ENCODE data around the gene LPP.

Gene LPP

DNA sequence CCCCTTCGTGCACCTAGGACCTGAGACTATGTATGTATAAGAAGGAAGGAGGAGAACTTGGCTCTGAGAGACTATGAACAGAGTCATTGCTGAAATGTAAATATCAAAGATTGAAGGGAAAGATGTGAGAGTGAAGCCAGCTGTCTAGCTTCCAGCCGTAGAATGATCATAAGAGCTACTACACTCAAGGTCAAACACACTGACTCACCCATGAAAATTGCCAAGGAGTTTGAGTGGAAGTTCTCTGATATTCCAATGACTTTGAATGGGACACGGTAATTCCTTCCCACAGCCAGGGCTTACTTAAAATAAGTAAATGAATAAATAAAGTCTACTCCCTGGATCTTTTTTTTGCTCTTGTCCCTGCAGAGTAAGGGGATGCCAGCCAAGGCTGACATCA, 618.9 kb downstream of the LPP start:
- DNase-seq (ENCODE audit: low read depth in 1 of 2, low spot score in 1 of 2), result no peak

DNA sequence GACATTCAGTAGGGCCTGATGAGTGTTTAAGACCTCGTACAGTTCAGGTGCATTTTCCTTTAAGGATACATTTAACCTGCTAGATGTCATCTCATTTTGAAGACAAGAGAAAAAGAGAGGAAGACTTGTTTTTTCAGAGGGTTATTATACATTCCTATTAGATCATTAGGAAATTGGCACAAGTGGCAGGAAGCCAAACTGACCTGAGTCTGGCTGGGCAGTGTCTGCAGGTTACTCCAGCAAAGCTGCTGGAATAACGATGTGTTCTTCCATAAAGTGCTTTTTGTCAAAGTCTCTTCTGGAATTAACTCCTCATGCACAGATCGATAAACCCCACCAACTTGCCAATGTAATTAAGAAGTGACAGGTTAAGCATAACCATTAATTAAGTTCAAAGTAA, 621.5 kb downstream of the LPP start:
- DNase-seq (ENCODE audit: low read depth in 1 of 2, low spot score in 1 of 2), result no peak

DNA sequence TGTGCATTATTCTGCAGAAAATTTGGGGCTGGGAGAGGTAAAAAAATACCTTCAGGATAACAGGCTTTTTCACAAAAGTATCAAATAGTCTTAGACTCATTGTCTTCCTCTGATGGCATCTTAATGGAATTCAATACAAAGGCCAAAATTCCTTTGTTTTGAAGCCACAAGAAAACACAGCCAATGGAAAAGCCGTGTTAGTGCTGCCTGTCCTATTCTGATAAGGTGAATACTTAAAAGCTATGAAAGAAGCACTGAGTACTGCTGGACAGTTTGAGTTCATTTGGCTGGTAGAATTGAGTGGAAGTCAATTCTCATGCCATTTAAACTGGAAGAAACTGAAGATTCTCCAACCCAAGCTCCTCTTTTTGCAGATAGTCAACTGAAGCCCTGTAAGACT, 622.5 kb downstream of the LPP start:
- DNase-seq (ENCODE audit: low read depth in 1 of 2, low spot score in 1 of 2), result no peak

DNA sequence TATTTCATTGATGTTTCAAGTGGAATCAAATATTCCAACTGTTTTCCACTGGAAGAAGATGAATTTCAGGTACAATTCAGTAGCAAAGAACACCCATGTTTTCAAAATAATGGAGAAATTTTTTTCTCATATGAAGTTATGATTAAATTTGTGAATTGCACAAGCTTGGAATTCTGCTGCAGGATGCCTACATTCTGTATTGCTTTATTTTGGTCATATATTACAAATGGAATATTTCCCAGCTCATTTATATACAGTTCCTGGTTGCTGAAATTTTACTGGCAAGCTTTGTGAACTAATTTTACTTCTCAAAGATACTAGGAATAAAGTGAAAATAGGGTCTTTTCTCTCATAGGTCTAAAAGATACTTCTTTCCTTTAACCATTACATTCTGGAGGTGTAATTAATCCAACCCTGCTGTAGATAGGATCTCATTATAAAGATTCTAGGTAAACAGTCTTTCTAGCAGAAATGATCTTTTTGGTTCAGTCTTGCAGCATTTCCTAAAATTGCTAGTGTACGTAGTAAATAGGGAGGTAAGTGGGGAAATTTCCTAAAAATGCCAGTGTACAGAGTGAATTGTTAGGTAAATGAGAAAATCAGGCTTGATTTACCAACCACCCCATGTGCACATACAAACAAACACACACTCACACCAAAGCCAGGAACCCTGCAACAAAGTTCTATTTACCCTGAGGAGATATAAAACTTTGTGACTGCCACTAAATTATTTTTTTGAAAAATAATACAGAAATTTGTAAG, 624.3 kb downstream of the LPP start:
- no peak for DNase-seq (ENCODE audit: low read depth in 1 of 2, low spot score in 1 of 2)

DNA sequence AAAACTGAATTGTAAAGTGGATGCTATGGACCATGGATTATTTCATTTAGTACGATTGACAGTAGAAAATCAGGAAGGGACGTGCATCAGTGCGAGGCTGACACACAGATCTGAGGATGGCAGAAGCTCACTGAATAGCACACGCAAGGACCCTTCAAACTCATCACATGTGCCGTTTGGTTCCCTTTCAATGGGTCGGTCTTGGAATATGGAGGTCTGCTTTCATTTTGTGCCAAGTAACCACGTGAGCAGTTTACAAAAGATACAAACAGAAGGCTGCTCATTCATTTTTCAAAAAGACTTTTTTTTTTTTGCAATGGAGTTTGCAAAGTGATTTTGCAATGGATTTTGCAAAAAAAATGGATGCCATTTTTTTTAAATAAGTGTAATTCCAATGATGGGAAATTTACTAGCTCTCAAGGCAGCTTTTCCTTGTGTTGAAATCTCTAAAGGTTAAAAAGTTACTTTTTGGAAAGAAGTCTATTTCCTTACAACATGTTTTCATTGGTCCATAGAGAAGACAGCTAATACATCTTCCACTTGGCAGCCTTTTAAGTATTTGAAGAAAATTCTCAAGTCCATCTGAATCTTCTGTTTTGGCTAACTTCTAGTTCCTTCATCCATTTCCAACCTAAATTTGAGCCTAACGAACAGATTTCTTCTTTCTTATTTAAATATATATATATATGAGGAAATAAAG, 625.5 kb downstream of the LPP start:
- no peak for DNase-seq (ENCODE audit: low read depth in 1 of 2, low spot score in 1 of 2)

DNA sequence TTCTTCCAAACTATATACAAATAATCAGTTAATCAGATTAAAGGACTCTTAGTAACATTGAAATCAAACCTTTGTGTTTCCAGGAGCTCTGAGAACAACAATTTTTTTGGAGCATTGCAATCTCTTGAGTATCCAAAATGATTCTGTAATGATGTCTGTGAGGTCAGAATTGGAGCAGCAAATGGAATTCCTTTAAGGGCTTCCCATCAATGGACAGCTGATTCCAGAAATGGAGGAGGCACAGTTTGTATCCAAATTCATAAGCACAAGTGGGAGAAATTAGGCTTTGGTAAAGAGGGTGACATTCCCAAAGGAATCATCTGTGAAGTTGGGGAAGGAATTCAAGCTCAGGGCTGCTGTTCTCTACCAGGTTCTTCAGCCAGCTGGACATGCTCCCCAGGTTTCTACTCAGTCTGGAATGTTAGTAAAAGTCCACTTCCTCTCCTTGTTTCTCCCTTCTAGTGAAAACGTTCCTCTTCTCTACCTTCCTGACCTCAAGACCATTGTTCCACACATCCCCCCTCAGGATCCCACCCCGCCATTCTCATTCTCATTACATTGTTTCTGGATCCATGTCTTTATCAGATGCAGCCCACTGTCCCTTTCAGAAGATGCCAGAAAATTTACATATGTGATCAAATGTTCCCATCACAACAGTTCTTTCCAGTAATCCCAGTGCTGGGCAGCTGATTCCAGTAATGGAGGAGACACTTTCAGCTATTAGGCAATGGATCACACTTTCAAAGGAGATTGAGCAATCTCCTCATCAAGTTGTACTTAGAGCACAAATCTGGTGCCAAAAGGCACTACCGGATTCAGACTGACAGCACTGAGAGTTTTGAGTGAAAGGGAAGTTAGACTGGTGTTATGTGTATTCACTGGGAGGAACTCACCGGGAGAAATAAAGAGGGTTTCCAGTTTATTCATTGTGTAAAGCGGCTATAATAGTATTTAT, 626.5 kb downstream of the LPP start:
- no peak for DNase-seq (ENCODE audit: low read depth in 1 of 2, low spot score in 1 of 2)

DNA sequence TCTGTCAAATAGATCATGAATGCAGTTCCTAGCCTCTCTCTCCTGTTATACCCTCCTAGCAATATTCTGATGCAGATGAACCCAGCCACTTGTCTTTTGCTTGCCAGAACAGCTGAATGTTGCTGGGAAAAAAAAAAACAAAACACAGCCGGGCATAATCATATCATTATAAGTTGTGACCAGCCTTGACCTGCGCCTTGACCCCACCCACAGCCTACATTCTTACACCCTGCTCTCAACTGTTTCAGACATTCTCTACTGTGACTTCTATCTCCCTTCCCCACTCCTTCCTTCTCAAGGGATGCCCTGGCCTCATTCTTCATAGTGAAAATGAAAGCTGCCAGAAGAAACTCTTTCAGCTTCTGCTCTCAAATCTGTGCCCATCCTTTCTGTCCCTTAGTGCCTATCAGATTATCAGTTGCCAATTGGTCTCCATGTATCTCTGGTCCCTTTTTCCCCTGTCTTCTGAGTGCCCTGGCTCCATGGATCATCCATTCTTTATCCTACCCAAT, 628.7 kb downstream of the LPP start:
- no peak for DNase-seq (ENCODE audit: low read depth in 1 of 2, low spot score in 1 of 2)

DNA sequence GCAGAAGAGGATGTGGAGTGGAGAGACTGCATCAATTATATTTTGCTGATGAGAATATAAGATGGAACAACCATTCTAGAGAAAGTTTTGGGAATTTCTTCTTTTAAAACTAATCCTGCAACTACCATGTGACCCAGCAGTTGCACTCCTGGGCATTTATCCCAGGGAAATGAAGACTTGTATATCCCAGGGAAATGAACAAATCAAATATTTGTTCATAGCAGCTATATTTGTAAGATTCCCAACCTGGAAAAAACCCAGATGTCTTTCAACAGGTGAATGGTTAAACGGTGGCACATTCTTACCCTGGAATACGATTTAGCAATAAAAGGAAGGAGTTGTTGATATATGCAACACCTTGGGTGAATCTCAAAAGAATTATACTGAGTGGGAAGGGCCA, 632.5 kb downstream of the LPP start:
- DNase-seq (ENCODE audit: low read depth in 1 of 2, low spot score in 1 of 2), result no peak

DNA sequence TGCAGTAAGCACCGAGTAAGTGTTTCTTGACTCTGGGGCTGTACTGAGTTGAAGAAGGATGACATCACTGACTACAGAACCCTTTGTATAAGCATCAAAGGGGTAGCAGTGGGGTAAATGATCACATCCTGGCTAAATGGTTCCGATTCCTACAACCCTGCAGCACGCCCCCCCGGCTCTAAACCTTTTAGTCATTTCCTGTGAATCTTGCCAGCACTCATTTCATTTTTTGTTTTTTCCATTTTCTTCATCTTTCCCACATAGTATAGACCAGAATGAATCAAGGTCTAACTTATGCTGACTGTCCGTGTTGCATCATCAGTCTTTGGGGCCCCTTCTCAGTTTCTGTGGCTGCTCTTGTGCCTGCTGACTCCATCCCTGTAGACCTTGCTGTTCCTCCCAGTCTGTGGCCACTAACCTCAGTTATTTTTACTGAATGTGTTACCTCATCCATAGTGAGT, 634.7 kb downstream of the LPP start:
- peak in 1 of 2 donors; percentile 57 for DNase-seq (ENCODE audit: low read depth in 1 of 2, low spot score in 1 of 2)

DNA sequence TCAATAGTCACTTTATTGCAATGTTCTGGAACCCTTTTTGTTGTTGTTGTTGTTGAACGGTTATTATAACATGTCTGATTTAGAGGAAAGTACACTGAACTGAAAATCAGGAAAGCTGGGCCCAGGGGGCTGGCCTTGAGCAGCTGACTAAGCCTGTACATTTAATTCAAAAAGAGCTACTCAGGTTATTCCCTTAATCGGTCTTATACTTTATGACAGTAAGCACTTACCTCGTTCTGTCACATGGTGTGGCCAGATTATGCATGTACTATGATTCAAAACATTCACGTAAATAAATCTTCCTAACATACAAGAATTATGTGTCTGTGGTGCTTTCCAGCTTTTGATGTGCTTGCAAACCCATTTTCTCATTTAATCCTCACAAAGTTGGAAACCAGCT, 635.3 kb downstream of the LPP start:
- DNase-seq (ENCODE audit: low read depth in 1 of 2, low spot score in 1 of 2), result no peak

DNA sequence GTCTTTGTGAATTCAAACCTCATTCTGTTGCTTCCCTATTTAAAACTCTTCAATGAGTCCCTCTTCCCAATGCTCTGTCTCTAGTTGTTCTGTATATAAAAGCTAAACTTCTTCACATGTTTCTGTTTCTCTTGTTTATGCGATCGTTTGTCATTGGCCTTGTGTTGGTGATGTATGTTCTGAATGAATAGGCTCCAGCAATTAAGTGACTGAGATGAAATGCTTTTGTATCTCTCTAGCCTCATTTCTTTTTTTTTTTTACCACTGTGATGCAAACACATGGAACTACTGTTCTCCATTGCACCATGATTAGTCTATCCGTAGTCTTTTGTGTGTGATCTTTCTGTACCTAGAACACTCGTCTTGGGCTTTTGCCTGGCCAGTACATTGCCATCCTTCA, 637.4 kb downstream of the LPP start:
- DNase-seq (ENCODE audit: low read depth in 1 of 2, low spot score in 1 of 2), result no peak

DNA sequence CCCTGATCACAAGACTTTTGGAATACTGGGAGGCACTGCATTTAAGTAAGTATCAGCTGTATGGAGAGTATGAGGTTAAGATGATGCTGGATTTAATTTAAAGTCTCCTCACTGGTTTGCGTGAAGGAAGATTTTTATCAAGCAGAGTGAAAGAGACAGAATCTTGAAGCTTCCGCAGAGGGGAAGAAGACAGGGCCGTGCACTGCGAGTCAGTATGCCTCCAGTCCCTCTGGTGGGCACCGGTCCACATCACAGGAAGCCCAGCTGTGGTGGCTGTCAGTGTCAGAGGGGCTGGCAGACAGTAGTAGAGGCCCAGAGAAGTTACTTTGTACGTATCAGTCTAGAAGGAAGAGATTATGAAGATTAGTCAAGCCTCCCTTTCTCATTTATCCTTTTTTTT, 638.8 kb downstream of the LPP start:
- DNase-seq (ENCODE audit: low read depth in 1 of 2, low spot score in 1 of 2), result no peak

DNA sequence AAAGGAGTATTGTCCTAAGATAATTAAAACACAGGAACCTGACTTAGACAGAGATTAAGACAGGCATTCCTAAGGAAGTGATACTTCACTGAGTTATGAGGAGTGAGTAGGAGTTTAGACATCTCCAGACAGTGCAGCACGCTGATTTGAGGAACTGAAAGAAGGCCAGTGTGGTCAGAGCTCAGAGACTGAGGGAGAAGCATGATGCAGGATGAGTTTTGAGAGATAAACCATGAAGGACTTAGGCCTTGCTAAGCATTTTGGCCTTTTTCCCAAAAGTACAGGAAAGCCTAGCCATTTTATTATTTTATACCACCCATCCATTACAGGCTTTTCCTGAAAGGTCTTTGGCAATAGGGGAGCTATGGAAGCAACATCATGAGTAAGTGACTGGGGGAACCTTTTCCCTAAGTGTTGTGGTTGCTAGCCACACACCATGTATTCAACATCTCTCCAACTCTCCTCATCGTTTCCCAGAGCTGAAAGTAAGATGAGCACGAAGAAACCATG, 642.2 kb downstream of the LPP start:
- no peak for DNase-seq (ENCODE audit: low read depth in 1 of 2, low spot score in 1 of 2)

DNA sequence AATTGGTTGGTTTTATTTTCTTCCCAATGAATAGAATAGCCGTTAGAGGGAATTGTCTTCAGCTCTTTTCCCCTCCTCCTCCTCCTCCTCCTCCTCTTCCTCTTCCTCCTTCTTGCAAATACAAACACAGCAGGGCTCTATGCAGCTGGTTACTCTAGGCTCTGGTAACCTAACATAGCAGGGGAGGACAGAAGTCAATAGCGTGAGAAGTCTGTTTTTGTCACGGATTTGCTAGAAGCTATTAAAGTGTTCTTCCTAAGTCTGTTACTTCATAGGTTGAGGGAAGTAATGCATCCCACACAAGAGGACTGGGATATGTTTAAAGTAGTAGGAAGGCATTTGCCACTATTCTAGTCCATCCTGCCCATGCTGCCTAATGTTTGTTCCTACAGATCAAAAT, 643.1 kb downstream of the LPP start:
- DNase-seq (ENCODE audit: low read depth in 1 of 2, low spot score in 1 of 2), result no peak

DNA sequence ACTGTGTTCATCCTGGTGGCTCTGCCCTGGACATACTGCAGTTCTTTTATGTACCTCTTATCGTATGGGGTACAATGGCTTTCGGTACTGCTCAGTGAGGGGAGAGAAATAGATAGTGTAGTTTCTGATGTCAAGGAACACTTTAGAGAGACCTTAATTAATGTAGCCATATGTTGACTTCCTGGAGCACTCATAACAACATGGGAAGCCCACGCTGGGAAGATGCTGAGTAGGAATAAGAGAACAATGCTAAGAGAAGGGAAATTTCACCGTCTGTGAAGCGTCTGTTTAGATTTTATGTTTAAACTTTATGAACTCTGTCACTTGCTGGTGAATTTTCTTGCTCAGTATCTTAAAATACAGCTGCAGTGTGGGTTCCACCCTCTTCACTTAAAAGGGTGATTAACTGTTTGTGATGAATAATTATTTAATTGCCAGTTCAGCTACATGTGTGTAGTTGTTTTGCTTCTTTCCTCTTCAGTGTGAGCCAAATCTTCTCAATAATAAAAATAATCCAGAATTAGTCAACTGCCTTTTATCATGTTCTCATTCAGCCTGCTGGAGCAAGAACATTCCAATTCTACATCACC, 644.7 kb downstream of the LPP start:
- no peak for DNase-seq (ENCODE audit: low read depth in 1 of 2, low spot score in 1 of 2)

DNA sequence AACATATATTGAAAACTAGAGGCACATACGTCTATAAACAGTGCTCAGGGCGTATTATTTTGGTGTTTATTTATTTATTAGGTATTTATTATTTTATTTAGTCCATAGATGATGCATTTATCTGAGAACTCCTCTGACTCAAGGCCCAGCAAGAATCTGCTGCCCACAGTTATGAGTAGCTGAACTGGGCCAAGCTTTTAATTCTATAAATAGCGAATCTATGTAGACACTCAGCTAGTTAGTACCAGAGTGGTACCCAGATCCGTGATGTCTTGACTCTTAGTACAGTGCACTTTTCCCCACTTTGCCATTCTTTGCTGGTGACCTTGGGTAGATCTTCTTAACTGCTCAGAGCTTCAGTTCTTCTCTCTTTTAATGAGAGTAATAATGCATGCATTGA, 647.4 kb downstream of the LPP start:
- DNase-seq (ENCODE audit: low read depth in 1 of 2, low spot score in 1 of 2), result no peak

DNA sequence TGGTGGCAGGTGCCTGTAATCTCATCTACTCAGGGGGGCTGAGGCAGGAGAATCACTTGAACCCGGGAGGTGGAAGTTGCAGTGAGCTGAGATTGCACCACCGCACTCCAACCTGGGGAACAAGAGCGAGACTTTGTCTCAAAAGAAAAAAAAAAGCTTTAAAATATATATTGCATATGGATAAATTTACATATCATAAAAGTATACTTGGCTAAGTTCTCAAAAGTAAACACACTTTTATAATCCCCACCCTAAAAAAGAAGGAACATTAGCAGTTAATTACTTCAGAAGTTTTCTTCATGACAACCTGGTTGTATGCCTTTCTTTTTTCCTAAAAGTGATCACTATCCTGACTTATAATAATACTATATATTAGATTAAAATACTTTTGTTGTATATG, 648.7 kb downstream of the LPP start:
- no peak for DNase-seq (ENCODE audit: low read depth in 1 of 2, low spot score in 1 of 2)

DNA sequence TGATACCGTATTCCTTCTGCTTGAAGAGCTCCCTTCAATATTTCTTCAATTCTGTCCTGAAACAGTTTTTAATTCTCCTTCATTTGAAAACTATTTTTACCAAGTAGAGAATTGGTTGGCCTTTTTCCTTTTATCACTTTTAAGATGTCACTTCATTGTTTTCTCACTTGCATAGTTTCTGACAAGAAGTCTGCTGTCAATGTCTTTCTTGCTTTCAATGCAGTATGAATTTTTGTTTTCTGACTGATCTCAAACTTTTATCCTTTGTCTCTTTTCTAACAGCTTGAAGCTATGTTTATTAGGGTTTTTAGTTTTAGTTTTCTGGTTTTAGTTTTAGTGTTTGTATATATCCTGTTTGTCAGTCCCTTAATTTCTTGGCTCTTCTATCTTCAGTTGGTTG, 653.0 kb downstream of the LPP start:
- DNase-seq (ENCODE audit: low read depth in 1 of 2, low spot score in 1 of 2), result no peak

DNA sequence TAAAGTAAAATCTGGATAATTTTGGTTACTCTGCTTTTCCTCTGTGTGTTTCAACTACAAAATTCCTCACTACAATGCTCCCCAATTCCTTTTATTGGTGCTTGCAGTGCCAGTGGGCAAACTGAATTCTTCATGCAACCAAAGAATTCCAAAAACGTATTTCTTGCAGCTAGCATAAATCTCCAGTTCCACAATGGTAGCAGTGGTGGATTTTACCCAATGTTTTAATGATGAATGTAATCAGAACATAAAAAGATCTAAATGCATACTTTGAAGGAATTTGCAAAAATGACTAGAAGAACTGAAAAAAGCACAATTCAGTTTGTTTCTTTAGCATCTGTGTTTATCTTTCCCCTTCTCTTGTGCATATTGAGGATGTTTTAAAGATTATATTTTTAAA, 658.2 kb downstream of the LPP start:
- no peak for DNase-seq (ENCODE audit: low read depth in 1 of 2, low spot score in 1 of 2)

DNA sequence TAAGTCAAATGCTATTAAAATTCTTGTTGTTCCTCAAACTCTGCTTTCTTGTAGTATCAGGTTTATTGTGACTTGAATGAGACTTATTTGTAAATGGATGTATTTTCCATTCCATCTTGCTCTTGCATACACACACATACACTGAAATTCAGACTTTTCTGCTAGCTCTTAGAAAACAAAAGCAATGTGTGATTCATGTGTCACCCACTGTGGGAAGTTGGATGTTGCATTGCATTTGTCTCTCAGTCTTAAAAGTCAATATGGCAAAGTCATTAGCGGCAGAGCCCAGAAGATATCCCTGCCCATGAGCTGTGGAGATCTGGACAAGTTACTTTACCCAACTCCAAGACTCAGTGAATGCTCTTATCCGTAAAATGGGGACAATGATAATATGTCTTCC, 660.6 kb downstream of the LPP start:
- no peak for DNase-seq (ENCODE audit: low read depth in 1 of 2, low spot score in 1 of 2)
